Ascending aorta (tissue), 2 donors: ENCODE measurements around the gene ELAVL4. TPM values are rescaled to one million over a fixed set of nuclear protein-coding genes. Genes with fewer than 3 reads are reported as not detected.

ENCODE experiments used
- DNase-seq, 2 donors: peaks; one replicate each; pipeline ENCODE4 v3.0.0-alpha.2; 2019; ENCODE audit warnings: low spot score in 2 of 2
- H3K27ac ChIP-seq, 2 donors: fragments of 200-600 bp; sonication (generic); one replicate each; pipeline ENCODE4 v1.5.1; 2016 to 2017; ENCODE audit warnings: mild to moderate bottlenecking in 1 of 2
- H3K27me3 ChIP-seq: fragments of 200-600 bp; sonication (generic); one replicate; pipeline ENCODE4 v1.5.1; 2017
- H3K36me3 ChIP-seq, 2 donors: fragments of 200-600 bp; sonication (generic); one replicate each; pipeline ENCODE4 v1.5.1; 2016
- H3K4me1 ChIP-seq, 2 donors: fragments of 200-600 bp; sonication (generic); one replicate each; pipeline ENCODE4 v1.5.1; 2016 to 2017; ENCODE audit warnings: mild to moderate bottlenecking in 1 of 2
- H3K4me3 ChIP-seq, 2 donors: fragments of 200-600 bp; sonication (generic); one replicate each; pipeline ENCODE4 v1.5.1; 2016 to 2017; ENCODE audit warnings: mild to moderate bottlenecking in 1 of 2
- H3K9me3 ChIP-seq, 2 donors: fragments of 200-600 bp; sonication (generic); one replicate each; pipeline ENCODE4 v1.5.1; 2016
- CTCF ChIP-seq, 3 experiments: fragments of 200-600 bp in 2 of 3; fragments of 450-650 bp in 1 of 3; sonication (generic) in 2 of 3; IDR thresholded peaks; one replicate each; pipeline ENCODE4 v1.5.1; 2016 to 2019; ENCODE audit warnings: antibody characterized with exemption in 3 of 3, mild to moderate bottlenecking in 1 of 3, moderate library complexity in 1 of 3
- intact Hi-C: fragments of 100-400 bp; cut with DNase I; formaldehyde crosslinking; loops from one replicate; pipeline ENCODE4 v1.15.1; 2023
- total RNA-seq: library from RNA; depleted of rRNA; stranded (reverse); fragments of >200 nt; gene quantifications from one replicate; pipeline ENCODE4 v1.1.0, GENCODE V29; 2016

The ELAVL4 gene
- total RNA-seq, 1 donor from 2014 or later, result not detected

DNA sequence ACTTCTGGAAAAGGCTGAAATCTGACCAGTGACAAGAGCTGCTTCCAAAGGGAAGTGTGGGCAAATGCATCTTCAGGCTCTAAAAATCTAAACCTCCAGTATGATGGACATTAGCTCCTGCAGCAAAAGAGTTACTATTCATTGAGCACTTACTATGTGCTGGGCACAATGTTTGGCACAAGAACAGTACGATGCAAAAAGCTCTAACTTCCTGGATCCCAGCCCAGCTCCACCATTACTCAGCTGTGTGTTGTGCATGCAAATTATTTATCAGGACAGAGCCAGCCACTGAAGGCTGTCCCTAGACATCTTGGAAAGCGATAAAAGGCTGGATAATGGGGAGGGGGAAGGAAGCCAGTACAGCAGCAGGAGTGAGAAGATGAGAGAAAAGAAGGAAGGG is 143.5 kb downstream of the ELAVL4 start:
- Histone ChIP-seq H3K9me3 (no peaks in the 10 kb centered on the region), H3K4me1 (no peaks in the 10 kb centered on the region), H3K4me3 (no peak overlapping the region), H3K36me3 (no peaks in the 10 kb centered on the region), H3K27me3 (no peaks in the 10 kb centered on the region), H3K27ac (no peak overlapping the region)
- intact Hi-C loops, result no loop called here
- TF ChIP-seq CTCF (IDR thresholded peaks at IDR 0.05), result no peak
- no peak for DNase-seq

Other genes starting within 250 kb of the ELAVL4 start
- gene AGBL4, start 85.0 kb upstream of the ELAVL4 start, total RNA-seq, result not detected